Transverse colon (tissue), 4 donors: ENCODE measurements around the gene OVOL1. TPM values are rescaled to one million over a fixed set of nuclear protein-coding genes. Genes with fewer than 3 reads are reported as not detected.

Experiments
- DNase-seq: peaks from one replicate; pipeline ENCODE4 v3.0.0-alpha.2; 2019
- H3K27ac ChIP-seq, 4 donors: fragments of 200-600 bp; sonication (generic); 2 replicates each; pipeline ENCODE4 v1.5.1; 2016 to 2018; ENCODE audit warnings: inconsistent platforms in 4 of 4
- H3K27me3 ChIP-seq: fragments of 200-600 bp; sonication (generic); 2 replicates; pipeline ENCODE4 v1.5.1; 2017; ENCODE audit warnings: inconsistent platforms
- H3K36me3 ChIP-seq, 4 donors: fragments of 200-600 bp; sonication (generic); 2 replicates each; pipeline ENCODE4 v1.5.1; 2017 to 2019; ENCODE audit warnings: inconsistent platforms in 4 of 4
- H3K4me1 ChIP-seq, 4 donors: fragments of 200-600 bp; sonication (generic); 2 replicates each; pipeline ENCODE4 v1.5.1; 2017 to 2020; ENCODE audit warnings: inconsistent platforms in 4 of 4
- H3K4me3 ChIP-seq, 4 donors: fragments of 200-600 bp; sonication (generic); 1 replicate in 1 of 4; 2 replicates in 3 of 4; pipeline versions ENCODE4 v1.5.1 to v1.6.1; 2017 to 2019; ENCODE audit warnings: inconsistent platforms in 4 of 4
- H3K9me3 ChIP-seq, 2 donors: fragments of 200-600 bp; sonication (generic); 2 replicates each; pipeline ENCODE4 v1.5.1; 2017 to 2019; ENCODE audit warnings: inconsistent platforms in 2 of 2
- CTCF ChIP-seq, 5 experiments: fragments of 200-600 bp in 3 of 5; fragments of 450-650 bp in 2 of 5; sonication (generic) in 3 of 5; IDR thresholded peaks; 1 replicate in 2 of 5; 2 replicates in 3 of 5; pipeline ENCODE4 v1.5.1; 2016 to 2017; ENCODE audit warnings: antibody characterized with exemption in 5 of 5, inconsistent platforms in 3 of 5, mild to moderate bottlenecking in 2 of 5, moderate library complexity in 1 of 5
- EP300 ChIP-seq: sonication (generic); formaldehyde crosslinking; IDR thresholded peaks from one replicate; pipeline ENCODE4 v1.6.1; 2017; ENCODE audit warnings: antibody characterized with exemption, low read depth
- POLR2A ChIP-seq: fragments of 450-650 bp; IDR thresholded peaks from one replicate; pipeline ENCODE4 v1.6.1; 2016; ENCODE audit warnings: antibody characterized with exemption, mild to moderate bottlenecking, moderate library complexity
- POLR2AphosphoS5 ChIP-seq, 3 donors: sonication (generic); formaldehyde crosslinking; IDR thresholded peaks; one replicate each; pipeline ENCODE4 v1.6.1; 2016; ENCODE audit warnings: antibody characterized with exemption in 3 of 3
- WGBS, 2 donors: methylation state at CpG; one replicate each; pipeline ENCODE4 v1.1.5; 2018; ENCODE audit warnings: low coverage in 1 of 2; 5-methylcytosine and 5-hydroxymethylcytosine counted together
- in situ Hi-C, 4 donors: fragments of 200-750 bp; cut with MboI; loops; one replicate each; pipeline versions ENCODE4 v1.15.0 to v1.15.1; 2017; ENCODE audit warnings: low sequenced_read_pairs in 3 of 4, low pct_ligation_motif_present in 1 of 4, low pct_unique_long_range_greater_than_20kb in 1 of 4
- intact Hi-C: fragments of 100-400 bp; cut with DNase I; formaldehyde crosslinking; loops from one replicate; pipeline ENCODE4 v1.15.1; 2023; ENCODE audit warnings: low total_unique reads
- total RNA-seq, 4 donors: library from RNA; depleted of rRNA; stranded (reverse); fragments of >200 nt; gene quantifications; one replicate each; pipeline ENCODE4 v1.1.0, GENCODE V29; 2016

The OVOL1 gene
- total RNA-seq, 4 donors from 2014 or later, result 19.9 to 44.8 (median 33.8) TPM

- intact Hi-C loops (loop anchor here (5.0 kb wide), 2 partner anchors 36 to 106 kb away; partner anchors contain the start of genes AP5B1 and KAT5), in situ Hi-C loops (loop anchor here in 3 of 4 donors (25.0 kb wide), 1 partner anchor 106 kb away; the partner anchor contains the start of genes KAT5 (in 3 of the 3) and RNASEH2C (in 3 of the 3))
- Histone ChIP-seq H3K27me3 (no peaks in the 10 kb centered on the region), H3K9me3 (no peaks in the 10 kb centered on the region), H3K27ac (peak overlapping the region; percentile 82 to 86 (median 85)), H3K4me3 (peak overlapping the region; percentile 4 to 65 (median 52)), H3K36me3 (no peaks in the 10 kb centered on the region), H3K4me1 (peaks cover 0 to 49% (median 19%) of the 10 kb centered on the region in 4 donors)
- WGBS, 2 donors, result 12% methylated on average over 42 of the region's 74 CpGs; no CpG with 5 or more reads in 1 of the 2 donors
- TF ChIP-seq POLR2AphosphoS5 (IDR thresholded peaks at IDR 0.05) (peak in 2 of 3 donors; percentile 20 to 52), EP300 (no peak), POLR2A (no peak), CTCF (IDR thresholded peaks at IDR 0.05) (peak; percentile 95 to 100 (median 98))
- DNase-seq, result peak; percentile 98
Measured at GRCh38 chr11:65817835-65818680, 31.2 kb downstream of the OVOL1 start.

GRCh38 chr11:65821107-65821506, 34.2 kb downstream of the OVOL1 start:
- 48% methylated on average over 8 of the region's 8 CpGs; no CpG with 5 or more reads in 1 of the 2 donors for WGBS, 2 donors
- DNase-seq, result peak; percentile 72
- TF ChIP-seq POLR2A, result peak; percentile 14
- TF ChIP-seq EP300, result no peak
- TF ChIP-seq POLR2AphosphoS5 (IDR thresholded peaks at IDR 0.05), result peak in 2 of 3 donors; percentile 33 to 59
- TF ChIP-seq CTCF (IDR thresholded peaks at IDR 0.05), result no peak
- Histone ChIP-seq H3K4me3 (no peak overlapping the region), H3K27ac (peak overlapping the region; percentile 66 to 77 (median 76)), H3K9me3 (no peaks in the 10 kb centered on the region), H3K4me1 (peaks cover 0 to 56% (median 25%) of the 10 kb centered on the region in 4 donors), H3K27me3 (no peaks in the 10 kb centered on the region), H3K36me3 (no peaks in the 10 kb centered on the region)
- intact Hi-C loops, result no loop called here
- in situ Hi-C loops, result loop anchor here (10.0 to 25.0 kb wide), 2 partner anchors 106 to 109 kb away; partner anchors contain the start of genes KAT5 (in 4 of the 4) and RNASEH2C (in 3 of the 4)

GRCh38 chr11:65822776-65823528, 36.1 kb downstream of the OVOL1 start:
- Histone ChIP-seq H3K4me1 (peaks cover 0 to 50% (median 21%) of the 10 kb centered on the region in 4 donors), H3K27me3 (no peaks in the 10 kb centered on the region), H3K4me3 (no peak overlapping the region), H3K36me3 (no peaks in the 10 kb centered on the region), H3K27ac (peak overlapping the region; percentile 66 to 77 (median 76)), H3K9me3 (no peaks in the 10 kb centered on the region)
- in situ Hi-C loops (loop anchor here (10.0 to 25.0 kb wide), 2 partner anchors 108 to 111 kb away; partner anchors contain the start of genes KAT5 (in 4 of the 4) and RNASEH2C (in 3 of the 4)), intact Hi-C loops (no loop called here)
- TF ChIP-seq POLR2AphosphoS5 (IDR thresholded peaks at IDR 0.05) (no peak), POLR2A (no peak), CTCF (IDR thresholded peaks at IDR 0.05) (peak in 2 of 5 experiments; percentile 21 to 31), EP300 (no peak)
- DNase-seq, result peak; percentile 68
- 47 to 60% methylated on average over 9 to 15 of the region's 15 CpGs for WGBS, 2 donors
